Adrenal gland (tissue), 12 donors: Measurements from ENCODE around the gene CCDC186. TPM values are rescaled to one million over a fixed set of nuclear protein-coding genes. Genes with fewer than 3 reads are reported as not detected.

Experiments used
- DNase-seq, 7 donors: peaks; one replicate each; pipeline ENCODE4 v3.0.0-alpha.2; 2019 to 2020
- H3K27ac ChIP-seq, 5 donors: fragments of 200-600 bp; sonication (generic) in 4 of 5; 1 replicate in 3 of 5; 2 replicates in 2 of 5; pipeline versions ENCODE4 v1.5.1 to v1.8.0; 2016 to 2020; ENCODE audit warnings: mild to moderate bottlenecking in 1 of 5
- H3K27me3 ChIP-seq: fragments of 200-600 bp; 2 replicates; pipeline ENCODE4 v1.8.0; 2021
- H3K36me3 ChIP-seq, 2 donors: fragments of 200-600 bp; replicated peaks in 1 of 2; 1 replicate in 1 of 2; 2 replicates in 1 of 2; pipeline versions ENCODE4 v1.5.1 to v1.8.0; 2018 to 2022
- H3K4me1 ChIP-seq, 2 donors: fragments of 200-600 bp; replicated peaks in 1 of 2; 1 replicate in 1 of 2; 2 replicates in 1 of 2; pipeline versions ENCODE4 v1.5.1 to v1.8.0; 2018 to 2021
- H3K4me3 ChIP-seq, 4 donors: fragments of 200-600 bp; sonication (generic) in 3 of 4; one replicate each; pipeline ENCODE4 v1.5.1; 2016 to 2018
- H3K9me3 ChIP-seq, 3 donors: fragments of 200-600 bp; sonication (generic) in 1 of 3; replicated peaks in 1 of 3; 1 replicate in 2 of 3; 2 replicates in 1 of 3; pipeline versions ENCODE4 v1.5.1 to v1.8.0; 2016 to 2021
- CTCF ChIP-seq, 6 experiments: fragments of 450-650 bp in 4 of 6; fragments of 200-600 bp in 2 of 6; sonication (generic) in 1 of 6; IDR thresholded peaks; 1 replicate in 5 of 6; 2 replicates in 1 of 6; pipeline versions ENCODE4 v1.5.1 to v1.8.0; 2016 to 2021; ENCODE audit warnings: antibody characterized with exemption in 6 of 6, mild to moderate bottlenecking in 2 of 6, moderate library complexity in 1 of 6
- POLR2A ChIP-seq, 2 donors: fragments of 450-650 bp; IDR thresholded peaks; one replicate each; pipeline ENCODE4 v1.6.1; 2017; ENCODE audit warnings: antibody characterized with exemption in 2 of 2, mild to moderate bottlenecking in 2 of 2, moderate library complexity in 1 of 2
- WGBS, 4 donors: extraction: QIAGEN DNeasy Blood & Tissue Kit in 2 of 4; methylation state at CpG; one replicate each; pipeline versions ENCODE4 v1.1.5 to v1.1.7; 2013 to 2017; 5-methylcytosine and 5-hydroxymethylcytosine counted together
- intact Hi-C, 2 donors: fragments of 100-400 bp; cut with DNase I; formaldehyde crosslinking; loops; one replicate each; pipeline versions ENCODE4 v1.14.1 to v1.15.0; 2022 to 2023
- polyA plus RNA-seq, 3 donors: library from polyadenylated mRNA; stranded (reverse); fragments of 200-250 nt in 2 of 3; fragments of 350-450 nt in 1 of 3; fragmentation: Illumina TruSeq in 1 of 3; extraction: RNeasy Lipid Tissue Mini Kit (QIAGEN cat#74804) in 1 of 3; gene quantifications; one replicate each; pipeline ENCODE4 v1.2.3, GENCODE V29; 2013 to 2014
- total RNA-seq, 9 donors: library from RNA; depleted of rRNA in 4 of 9; stranded (reverse); fragments of >200 nt in 4 of 9; fragments of 120-200 nt in 1 of 9; fragmentation: NEBNext Ultra II Directional in 1 of 9; extraction: Animal tissue kit (Norgen Biotek cat#: 25700) in 1 of 9; gene quantifications; one replicate each; pipeline versions ENCODE4 v1.1.0 to v1.2.4, GENCODE V29; 2013 to 2023
- donor health status: healthy with polysubstance abuse.
- donor health status: Bipolar disorder and iron deficiency.
- donor health status: DM: yes; HTN: yes; CAD: no.
- donor health status: DM: no; HTN: no; CAD: no.
- donor health status: DM: no; HTN: no; CAD: no.
- donor health status: DM: yes; HTN: yes; CAD: no.

The CCDC186 gene
- total and polyA plus RNA-seq, 12 donors: 1.9 to 20.1 (median 16.8) TPM

- H3K27ac ChIP-seq: no peak overlapping the region
- DNase-seq: no peak
- no peak overlapping the region for H3K4me3 ChIP-seq
- no peaks in the 10 kb centered on the region for H3K36me3 ChIP-seq
- no peaks in the 10 kb centered on the region for H3K27me3 ChIP-seq
- H3K4me1 ChIP-seq: no peaks in the 10 kb centered on the region
- WGBS, 4 donors: 89 to 96% (median 92%) methylated on average over 5 of the region's 5 CpGs
- intact Hi-C loops: no loop called here
- TF ChIP-seq CTCF (IDR thresholded peaks at IDR 0.05) (no peak), POLR2A (IDR thresholded peaks at IDR 0.05) (no peak)
- H3K9me3 ChIP-seq: no peaks in the 10 kb centered on the region
Observed at GRCh38 chr10:114184276-114184675, 10.3 kb upstream of the CCDC186 start.

GRCh38 chr10:114183563-114183962 is 9.6 kb upstream of the CCDC186 start:
- intact Hi-C loops: no loop called here
- Histone ChIP-seq H3K9me3 (no peaks in the 10 kb centered on the region), H3K4me3 (no peak overlapping the region), H3K27ac (no peak overlapping the region), H3K36me3 (no peaks in the 10 kb centered on the region), H3K27me3 (no peaks in the 10 kb centered on the region), H3K4me1 (no peaks in the 10 kb centered on the region)
- 88 to 93% (median 91%) methylated on average over 9 of the region's 9 CpGs for WGBS, 4 donors
- DNase-seq: no peak
- TF ChIP-seq CTCF (IDR thresholded peaks at IDR 0.05) (no peak), POLR2A (IDR thresholded peaks at IDR 0.05) (no peak)

- H3K4me3 ChIP-seq: no peak overlapping the region
- TF ChIP-seq POLR2A (IDR thresholded peaks at IDR 0.05) (no peak), CTCF (IDR thresholded peaks at IDR 0.05) (no peak)
- no peak for DNase-seq
Observed at GRCh38 chr10:114181971-114182370, 8.0 kb upstream of the CCDC186 start.

GRCh38 chr10:114180937-114181336 is 6.9 kb upstream of the CCDC186 start:
- TF ChIP-seq CTCF (IDR thresholded peaks at IDR 0.05): no peak
- TF ChIP-seq POLR2A (IDR thresholded peaks at IDR 0.05): no peak
- Histone ChIP-seq H3K4me3 (no peak overlapping the region), H3K36me3 (no peaks in the 10 kb centered on the region), H3K27ac (no peak overlapping the region), H3K27me3 (no peaks in the 10 kb centered on the region), H3K4me1 (no peaks in the 10 kb centered on the region), H3K9me3 (no peaks in the 10 kb centered on the region)
- WGBS, 4 donors: 81 to 86% (median 81%) methylated on average over 3 of the region's 3 CpGs
- no peak for DNase-seq
- intact Hi-C loops: no loop called here

More at GRCh38 chr10:114181971-114182370, 8.0 kb upstream of the CCDC186 start:
- Histone ChIP-seq H3K4me1 (no peaks in the 10 kb centered on the region), H3K9me3 (no peaks in the 10 kb centered on the region), H3K27me3 (no peaks in the 10 kb centered on the region), H3K36me3 (no peaks in the 10 kb centered on the region), H3K27ac (no peak overlapping the region)
- WGBS, 4 donors: 25 to 33% (median 27%) methylated on average over 5 of the region's 5 CpGs
- intact Hi-C loops: no loop called here
